Measurements from ENCODE around the gene RPRD1A. TPM values are rescaled to one million over a fixed set of nuclear protein-coding genes. Genes with fewer than 3 reads are reported as not detected.

RPRD1A gene
- total RNA-seq, 1 experiment from 2014 or later: 80.7 TPM

DNA sequence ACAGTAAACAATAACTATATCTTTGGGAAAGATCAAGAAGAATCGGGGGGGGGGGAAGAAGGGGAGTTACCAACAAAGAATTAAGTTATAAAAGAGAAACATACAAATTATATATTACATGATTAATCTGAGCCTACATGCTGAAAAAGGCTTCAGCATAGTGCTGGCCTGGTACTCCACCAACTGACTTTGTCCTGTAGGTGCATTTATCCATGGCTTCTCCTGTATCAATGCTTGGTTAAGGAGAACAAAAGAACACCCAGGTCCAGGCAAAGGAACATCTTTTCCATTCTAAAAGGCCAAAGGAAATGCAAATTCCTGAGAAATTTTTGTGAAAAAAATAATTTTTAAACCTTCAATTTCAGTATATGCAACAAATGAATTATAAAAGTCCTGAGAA lies 24.2 kb downstream of the RPRD1A start:
- POLR2A ChIA-PET: no interaction called here
- intact Hi-C loops (cut with micrococcal nuclease): no loop called here

More for the DNA sequence above, 24.2 kb downstream of the RPRD1A start:
- no TSS peak for BruUV-seq (replicated peaks)
- Histone ChIP-seq H4K20me1 (ENCODE audit: insufficient read depth) (peaks cover 8% of the 10 kb centered on the region; the same call in 1 of the 2 replicates), H2AFZ (ENCODE audit: low read depth, low read length, poor library complexity, severe bottlenecking) (no peak overlapping the region), H3K9me2 (ENCODE audit: insufficient read depth) (no peaks in the 10 kb centered on the region), H3K27me3 (ENCODE audit: insufficient read depth, low read length) (no peaks in the 10 kb centered on the region), H3K9me3 (ENCODE audit: control insufficient read depth in 1 of 2, insufficient read depth in 1 of 2, low read depth in 1 of 2, low read length in 2 of 2) (peaks cover 2 to 6% of the 10 kb centered on the region in 2 experiments; a peak in 2 of 4 replicates), H3K4me3 (replicated peaks in 1 of 2; ENCODE audit: low read depth in 1 of 2, low read length in 2 of 2) (no peak overlapping the region), H3K27ac (ENCODE audit: low read depth, low read length) (no peak overlapping the region), H3K4me2 (ENCODE audit: low read length) (no peak overlapping the region), H3K9ac (ENCODE audit: low read length) (no peak overlapping the region), H3K79me2 (ENCODE audit: insufficient read depth, low read length) (peaks cover 99% of the 10 kb centered on the region), H3K4me1 (ENCODE audit: control insufficient read depth in 1 of 2, insufficient read depth in 2 of 2, low read length in 2 of 2) (no peaks in the 10 kb centered on the region), H3K36me3 (ENCODE audit: control insufficient read depth in 1 of 2, insufficient read depth in 2 of 2, low read length in 2 of 2) (peaks cover 0 to 5% of the 10 kb centered on the region in 2 experiments; a peak in 2 of 4 replicates)
- ATAC-seq (no peak), DNase-seq (ENCODE audit: low read depth, low spot score) (no peak)
- ChIA-PET RAD21 (ENCODE audit: low non-redundant PET in 1 of 2, low total read pairs in 2 of 2, uncharacterized antibody in 2 of 2, unreplicated experiment in 2 of 2) (no interaction called here), CTCF (no interaction called here)
- no peak for TF ChIP-seq POLR2A (IDR thresholded peaks at IDR 0.05; ENCODE audit: borderline replicate concordance, extremely low read depth, insufficient read depth, insufficient read length)
- no peak for TF ChIP-seq YY1 (IDR thresholded peaks at IDR 0.05; ENCODE audit: extremely low read depth, insufficient replicate concordance, low read depth, low read length)
- no peak for TF ChIP-seq POLR2AphosphoS5 (IDR thresholded peaks at IDR 0.05; ENCODE audit: low read depth, low read length)
- TF ChIP-seq FOSL1 (IDR thresholded peaks at IDR 0.05; ENCODE audit: low read depth): no peak
- no peak for TF ChIP-seq SRF (IDR thresholded peaks at IDR 0.05; ENCODE audit: low read depth)
- TF ChIP-seq EGR1 (IDR thresholded peaks at IDR 0.05; ENCODE audit: low read depth): no peak
- TF ChIP-seq CEBPB (IDR thresholded peaks at IDR 0.05; ENCODE audit: low read depth): no peak
- TF ChIP-seq, protein P1, sequence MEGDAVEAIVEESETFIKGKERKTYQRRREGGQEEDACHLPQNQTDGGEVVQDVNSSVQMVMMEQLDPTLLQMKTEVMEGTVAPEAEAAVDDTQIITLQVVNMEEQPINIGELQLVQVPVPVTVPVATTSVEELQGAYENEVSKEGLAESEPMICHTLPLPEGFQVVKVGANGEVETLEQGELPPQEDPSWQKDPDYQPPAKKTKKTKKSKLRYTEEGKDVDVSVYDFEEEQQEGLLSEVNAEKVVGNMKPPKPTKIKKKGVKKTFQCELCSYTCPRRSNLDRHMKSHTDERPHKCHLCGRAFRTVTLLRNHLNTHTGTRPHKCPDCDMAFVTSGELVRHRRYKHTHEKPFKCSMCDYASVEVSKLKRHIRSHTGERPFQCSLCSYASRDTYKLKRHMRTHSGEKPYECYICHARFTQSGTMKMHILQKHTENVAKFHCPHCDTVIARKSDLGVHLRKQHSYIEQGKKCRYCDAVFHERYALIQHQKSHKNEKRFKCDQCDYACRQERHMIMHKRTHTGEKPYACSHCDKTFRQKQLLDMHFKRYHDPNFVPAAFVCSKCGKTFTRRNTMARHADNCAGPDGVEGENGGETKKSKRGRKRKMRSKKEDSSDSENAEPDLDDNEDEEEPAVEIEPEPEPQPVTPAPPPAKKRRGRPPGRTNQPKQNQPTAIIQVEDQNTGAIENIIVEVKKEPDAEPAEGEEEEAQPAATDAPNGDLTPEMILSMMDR (IDR thresholded peaks at IDR 0.05 in 2 of 3, conservative IDR thresholded peaks at IDR 0.05 in 1 of 3; ENCODE audit: borderline replicate concordance in 1 of 3, insufficient read depth in 1 of 3, low read depth in 2 of 3, low read length in 2 of 3): no peak
- TF ChIP-seq, protein P2, sequence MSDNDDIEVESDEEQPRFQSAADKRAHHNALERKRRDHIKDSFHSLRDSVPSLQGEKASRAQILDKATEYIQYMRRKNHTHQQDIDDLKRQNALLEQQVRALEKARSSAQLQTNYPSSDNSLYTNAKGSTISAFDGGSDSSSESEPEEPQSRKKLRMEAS (IDR thresholded peaks at IDR 0.05): no peak
- TF ChIP-seq CBX3 (IDR thresholded peaks at IDR 0.05; ENCODE audit: low read depth): no peak

Measured in HCT116 (cell line).